HG03039 (cell line): ENCODE results near the gene RPS15.

Experiments
- ATAC-seq: cut with Tn5 transposase; IDR thresholded peaks from one replicate; pipeline ENCODE4 v1.9.1; 2021; ENCODE audit warnings: mild to moderate bottlenecking, moderate library complexity; ENCODE audit not compliant: unreplicated experiment

Gene RPS15

DNA sequence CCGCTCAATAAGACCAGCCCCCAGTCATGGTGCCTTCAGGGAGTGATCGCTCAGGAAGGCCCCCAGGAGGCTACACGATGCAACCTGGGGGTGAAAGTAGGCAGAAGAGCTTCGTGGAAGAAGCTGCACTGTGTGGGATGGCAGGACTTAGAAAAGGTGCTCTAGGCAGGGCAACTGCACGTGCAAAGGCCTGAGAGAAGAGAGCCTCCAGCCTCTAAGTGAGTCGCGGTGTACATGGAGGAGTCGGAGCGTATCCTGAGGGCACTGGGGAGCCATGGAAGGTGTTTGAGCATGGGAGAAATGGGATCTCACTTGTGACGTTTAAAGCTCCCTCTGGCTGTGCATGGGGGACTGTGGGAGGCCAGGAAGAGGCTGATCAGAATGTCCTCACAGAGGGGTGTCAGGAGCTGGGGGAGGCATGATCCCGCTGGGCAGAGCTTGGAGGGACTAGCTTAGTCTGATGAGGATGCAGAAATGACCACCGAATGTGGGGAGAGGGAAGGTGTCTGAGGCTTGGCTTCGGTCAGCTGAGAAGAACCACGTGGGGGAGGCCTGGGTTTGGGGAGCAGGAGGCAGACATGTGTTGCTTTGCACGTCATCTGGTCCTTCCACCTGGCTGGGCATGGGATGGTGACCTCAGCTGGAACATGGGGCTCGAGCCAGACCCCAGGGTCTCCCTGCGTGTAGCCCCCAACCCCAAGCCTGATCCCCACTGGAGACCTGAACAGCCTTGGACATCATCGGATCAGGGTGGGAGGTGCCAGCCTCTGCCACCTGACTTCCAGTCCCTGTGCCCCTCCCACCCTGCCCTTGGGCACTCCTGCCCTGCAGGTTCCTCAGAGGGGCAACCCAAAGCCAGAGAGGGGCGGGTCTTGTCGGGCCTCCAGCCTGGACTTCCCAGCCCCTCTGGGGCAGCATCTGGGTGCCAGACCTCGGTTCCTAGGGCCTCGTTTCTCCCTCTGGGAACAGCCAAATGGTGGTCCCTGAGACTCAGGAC lies 12.8 kb downstream of the RPS15 start:
- ATAC-seq, result no peak

GRCh38 chr19:1451916-1452801 lies 14.0 kb downstream of the RPS15 start:
- ATAC-seq, result no peak

DNA sequence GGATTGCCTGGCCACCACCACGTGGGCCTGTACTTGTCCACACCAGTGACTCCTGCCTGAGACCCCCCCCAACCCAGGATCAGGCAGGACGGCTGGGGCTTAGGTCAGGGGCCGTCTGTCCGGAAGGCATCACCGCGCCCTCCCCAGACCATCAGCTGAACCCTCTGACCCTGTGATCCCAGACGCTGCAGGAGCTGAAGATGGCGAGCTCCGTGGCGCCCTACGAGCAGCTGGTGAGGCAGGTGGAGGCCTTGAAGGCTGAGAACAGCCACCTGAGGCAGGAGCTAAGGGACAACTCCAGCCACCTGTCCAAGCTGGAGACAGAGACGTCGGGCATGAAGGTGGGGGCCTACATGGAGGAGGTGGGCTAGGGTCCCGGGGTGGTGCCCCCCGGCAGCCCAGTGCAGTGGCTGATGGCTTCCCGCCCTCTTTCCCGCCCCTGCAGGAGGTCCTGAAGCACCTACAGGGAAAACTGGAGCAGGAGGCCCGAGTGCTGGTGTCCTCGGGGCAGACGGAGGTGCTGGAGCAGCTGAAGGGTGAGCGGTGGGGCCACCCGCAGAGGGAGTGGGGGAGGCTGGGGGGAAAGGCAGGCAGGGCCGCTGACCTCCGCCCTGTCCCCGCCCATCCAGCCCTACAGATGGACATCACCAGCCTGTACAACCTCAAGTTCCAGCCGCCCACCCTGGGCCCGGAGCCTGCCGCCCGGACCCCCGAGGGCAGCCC lies 14.8 kb downstream of the RPS15 start:
- no peak for ATAC-seq

DNA sequence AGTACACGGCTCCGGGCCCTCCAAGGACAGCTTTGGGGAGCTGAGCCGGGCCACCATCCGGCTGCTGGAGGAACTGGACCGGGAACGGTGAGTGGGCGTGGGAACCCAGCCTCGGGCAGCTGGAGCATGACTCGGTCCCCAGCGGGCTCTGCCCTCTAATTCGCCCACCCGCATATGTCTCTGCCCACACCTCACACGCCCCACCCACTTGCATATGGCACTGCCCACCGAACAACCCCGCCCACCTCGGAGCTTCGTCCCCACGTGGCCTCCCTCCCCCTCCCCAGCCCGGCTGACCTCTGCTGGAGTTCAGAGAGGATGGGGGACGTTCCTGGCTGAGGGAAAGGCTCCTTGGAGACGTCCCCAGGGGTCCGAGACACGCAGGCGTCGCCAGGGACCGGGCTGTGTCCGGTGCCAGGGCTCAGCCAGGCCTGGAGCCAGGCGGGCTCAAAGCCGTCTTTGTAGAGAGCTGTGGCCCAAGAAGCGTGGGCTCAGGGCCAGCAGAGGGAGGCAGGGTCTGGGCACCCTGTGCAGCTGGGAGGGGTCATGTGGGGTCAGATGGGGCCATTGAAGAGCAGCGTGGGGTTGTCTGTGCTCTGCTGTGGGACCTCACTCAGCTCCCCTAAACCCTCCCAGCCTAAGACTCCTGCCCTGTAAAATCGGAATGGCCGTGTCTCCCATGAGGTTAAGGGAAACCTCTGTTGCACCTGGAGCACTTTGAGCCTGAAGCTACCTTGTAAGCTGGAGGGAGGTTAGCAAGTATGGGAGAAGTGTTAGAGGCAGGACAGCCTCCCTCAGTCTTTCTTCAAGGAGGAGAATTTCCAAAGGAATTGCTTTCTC lies 15.5 kb downstream of the RPS15 start:
- no peak for ATAC-seq

DNA sequence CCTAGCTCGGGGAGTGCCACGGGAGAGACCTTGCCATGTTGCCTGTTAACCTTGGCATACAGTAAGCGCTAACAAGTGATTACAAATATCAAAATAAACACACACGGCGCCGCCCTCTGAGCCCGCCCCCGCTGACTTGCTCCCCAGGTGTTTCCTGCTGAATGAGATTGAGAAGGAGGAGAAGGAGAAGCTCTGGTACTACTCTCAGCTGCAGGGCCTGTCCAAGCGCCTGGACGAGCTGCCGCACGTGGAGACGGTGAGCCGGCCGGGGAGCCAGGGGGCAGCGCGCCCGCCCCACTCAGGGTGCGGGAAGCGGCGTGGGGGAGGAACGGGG lies 16.8 kb downstream of the RPS15 start:
- no peak for ATAC-seq

DNA sequence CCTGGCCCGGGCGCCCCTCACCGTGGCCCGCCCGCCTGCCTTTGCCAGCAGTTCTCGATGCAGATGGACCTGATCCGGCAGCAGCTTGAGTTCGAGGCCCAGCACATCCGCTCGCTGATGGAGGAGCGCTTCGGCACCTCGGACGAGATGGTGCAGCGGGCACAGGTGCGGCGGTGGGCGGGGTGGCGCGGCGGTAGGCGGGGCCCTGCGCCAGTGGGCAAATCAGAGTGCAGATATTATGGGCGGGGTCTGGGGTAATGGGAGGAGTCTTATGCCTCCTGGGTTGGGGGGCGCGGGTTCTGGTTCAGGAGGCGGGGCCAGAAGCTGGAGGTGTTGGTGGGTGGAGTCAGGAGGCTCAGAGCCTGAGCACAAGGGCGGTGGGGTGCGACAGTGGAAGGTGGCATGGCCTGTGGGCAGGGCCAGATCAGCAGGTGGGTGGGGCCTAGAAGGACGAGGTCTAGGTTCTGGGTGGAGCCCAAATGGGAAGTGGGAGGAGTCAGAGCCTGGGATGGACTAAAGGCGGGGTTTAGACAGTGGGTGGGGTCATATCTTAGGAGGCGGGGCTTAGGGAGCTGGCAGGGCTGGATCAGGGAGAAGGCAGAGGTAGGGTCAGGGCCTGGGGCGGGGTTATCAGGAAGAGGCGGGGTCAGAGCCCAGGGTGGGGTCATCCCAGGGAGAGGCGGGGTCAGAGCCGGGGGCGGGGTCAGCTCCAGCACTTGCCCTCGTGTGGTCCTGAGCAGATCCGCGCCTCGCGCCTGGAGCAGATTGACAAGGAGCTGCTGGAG lies 17.3 kb downstream of the RPS15 start:
- no peak for ATAC-seq

DNA sequence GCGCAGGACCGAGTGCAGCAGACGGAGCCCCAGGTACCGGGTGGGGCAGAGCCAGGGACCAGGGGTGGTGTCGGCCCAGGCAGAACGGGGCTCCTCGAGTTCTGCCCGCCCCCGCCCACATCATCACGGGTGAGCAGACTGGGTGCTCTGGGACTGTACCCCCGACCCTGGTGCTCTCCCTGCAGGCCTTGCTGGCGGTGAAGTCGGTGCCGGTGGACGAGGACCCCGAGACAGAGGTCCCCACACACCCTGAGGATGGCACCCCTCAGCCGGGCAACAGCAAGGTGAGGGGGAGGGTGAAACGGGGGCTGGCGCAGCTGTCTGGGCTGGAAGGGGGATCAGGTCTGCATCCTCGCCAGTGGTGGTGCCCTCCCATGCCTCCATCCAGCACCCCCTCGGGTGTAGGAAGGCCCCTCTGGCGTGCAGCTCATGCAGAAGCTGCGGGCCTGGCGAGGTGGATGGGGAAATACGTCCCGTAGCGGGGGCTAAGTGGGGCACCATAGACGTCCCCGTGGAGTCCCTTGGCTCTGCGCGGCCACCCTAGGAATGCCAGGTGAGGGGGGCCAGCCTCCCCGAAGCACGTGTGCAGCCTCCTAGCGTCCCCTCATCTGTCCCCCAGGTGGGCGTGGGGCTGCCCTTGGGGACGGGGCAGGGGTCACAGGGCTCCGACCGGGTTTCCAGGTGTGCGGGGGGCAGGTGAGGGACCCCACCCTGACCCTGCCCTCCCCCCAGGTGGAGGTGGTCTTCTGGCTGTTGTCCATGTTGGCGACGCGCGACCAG lies 18.1 kb downstream of the RPS15 start:
- ATAC-seq, result no peak

- ATAC-seq, result no peak
These were observed 19.0 kb downstream of the RPS15 start for GRCh38 chr19:1457031-1457739.

GRCh38 chr19:1457892-1458291 lies 19.7 kb downstream of the RPS15 start:
- ATAC-seq, result no peak

DNA sequence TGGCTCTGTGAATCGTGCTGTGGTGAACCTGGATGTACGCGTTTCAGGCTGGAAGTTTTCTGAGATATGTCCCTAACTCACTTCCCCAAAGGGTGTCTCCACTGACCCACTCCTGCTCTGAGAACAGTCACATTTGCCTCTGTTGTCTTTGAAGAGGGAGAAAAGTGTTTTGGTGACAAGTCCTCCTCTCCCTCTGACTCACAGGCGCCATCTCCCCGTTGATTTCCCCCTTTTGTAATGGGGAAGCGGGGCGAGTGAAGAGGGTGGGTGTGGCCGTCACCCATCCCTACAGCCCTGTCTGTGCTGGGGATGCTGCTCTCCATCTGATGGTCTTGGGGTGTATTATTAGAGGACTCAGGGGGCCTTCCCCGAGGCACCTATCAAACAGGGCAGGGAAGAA lies 21.3 kb downstream of the RPS15 start:
- ATAC-seq, result no peak

DNA sequence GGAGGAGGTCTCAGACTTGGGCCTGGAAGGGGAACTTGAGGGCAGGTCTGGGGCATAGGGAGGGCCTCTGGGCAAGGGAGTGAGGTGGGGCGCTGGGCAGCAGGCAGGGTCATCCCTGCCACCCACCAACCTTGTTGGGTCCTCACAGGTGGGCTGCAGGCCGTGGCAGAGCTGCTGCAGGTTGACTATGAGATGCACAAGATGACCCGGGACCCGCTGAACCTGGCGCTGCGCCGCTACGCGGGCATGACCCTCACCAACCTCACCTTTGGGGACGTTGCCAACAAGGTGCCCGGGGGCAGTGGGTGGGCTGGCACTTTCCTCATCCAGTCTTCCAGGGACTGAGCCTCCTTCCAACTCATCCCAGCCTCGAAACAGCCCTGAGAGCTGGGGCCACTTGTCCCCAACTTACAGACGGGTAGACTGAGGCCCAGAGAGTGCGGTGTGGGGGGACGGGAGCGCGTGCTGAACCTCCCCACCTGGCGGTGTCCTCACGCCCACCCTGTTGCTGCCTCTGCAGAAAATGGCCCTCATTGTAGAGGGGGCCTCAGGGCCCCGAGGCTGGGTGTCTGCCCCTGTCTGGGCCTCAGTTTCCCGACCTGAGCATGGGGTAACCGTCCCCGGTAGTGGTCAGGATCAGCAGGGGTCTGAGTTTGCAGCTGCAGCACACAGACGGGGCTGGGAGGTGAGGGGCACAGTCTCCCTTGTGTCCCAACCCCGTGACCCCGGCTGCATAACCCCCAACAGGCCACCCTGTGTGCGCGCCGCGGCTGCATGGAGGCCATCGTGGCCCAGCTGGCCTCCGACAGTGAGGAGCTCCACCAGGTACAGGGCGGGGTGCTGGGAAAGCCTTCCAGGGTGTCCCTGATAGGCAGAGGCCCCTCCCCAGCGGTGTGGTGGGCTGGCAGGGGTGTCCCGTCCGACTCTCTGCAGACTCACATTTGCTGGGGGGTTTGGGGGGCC lies 22.1 kb downstream of the RPS15 start:
- ATAC-seq, result no peak

GRCh38 chr19:1461862-1462261 lies 23.7 kb downstream of the RPS15 start:
- ATAC-seq, result no peak

- no peak for ATAC-seq
These were observed 27.2 kb downstream of the RPS15 start for GRCh38 chr19:1465191-1466016.

- no peak for ATAC-seq
These were observed 27.8 kb downstream of the RPS15 start for GRCh38 chr19:1466018-1466460.

DNA sequence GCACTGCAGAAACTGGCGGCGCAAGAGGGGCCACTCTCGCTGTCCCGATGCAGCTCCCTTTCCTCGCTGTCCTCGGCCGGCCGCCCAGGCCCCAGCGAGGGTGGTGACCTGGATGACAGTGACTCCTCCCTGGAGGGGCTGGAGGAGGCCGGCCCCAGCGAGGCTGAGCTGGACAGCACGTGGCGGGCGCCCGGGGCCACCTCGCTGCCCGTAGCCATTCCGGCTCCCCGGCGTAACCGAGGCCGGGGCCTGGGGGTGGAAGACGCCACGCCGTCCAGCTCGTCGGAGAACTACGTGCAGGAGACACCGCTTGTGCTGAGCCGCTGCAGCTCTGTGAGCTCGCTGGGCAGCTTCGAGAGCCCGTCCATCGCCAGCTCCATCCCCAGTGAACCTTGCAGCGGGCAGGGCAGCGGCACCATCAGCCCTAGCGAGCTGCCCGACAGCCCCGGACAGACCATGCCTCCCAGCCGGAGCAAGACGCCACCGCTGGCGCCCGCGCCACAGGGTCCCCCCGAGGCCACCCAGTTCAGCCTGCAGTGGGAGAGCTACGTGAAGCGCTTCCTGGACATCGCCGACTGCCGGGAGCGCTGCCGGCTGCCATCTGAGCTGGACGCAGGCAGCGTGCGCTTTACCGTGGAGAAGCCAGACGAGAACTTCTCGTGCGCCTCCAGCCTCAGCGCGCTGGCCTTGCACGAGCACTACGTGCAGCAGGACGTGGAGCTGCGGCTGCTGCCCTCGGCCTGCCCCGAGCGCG lies 28.4 kb downstream of the RPS15 start:
- no peak for ATAC-seq

- ATAC-seq, result no peak
These were observed 29.0 kb downstream of the RPS15 start for GRCh38 chr19:1467215-1467489.
